Activated naive CD4-positive, alpha-beta T cell treated with anti-CD3 and anti-CD28 coated beads, Interleukin-2, amount 50 U/mL, for 72 hours (primary cell): ENCODE measurements around the gene GTF2A2. TPM values are rescaled to one million over a fixed set of nuclear protein-coding genes. Genes with fewer than 3 reads are reported as not detected.
"Not testable (repeated sequence)": the region's sequence is repeated elsewhere in the genome, so short reads cannot be mapped to it uniquely, and the experiment has no call there.

Experiments used
- ATAC-seq, 2 donors: fragments of 150-1000 bp; cut with Tn5 transposase; 2 replicates each; pipeline ENCODE4 v1.10.0; 2021; ENCODE audit warnings: mild to moderate bottlenecking in 2 of 2, moderate library complexity in 2 of 2
- DNase-seq, 2 donors: peaks; one replicate each; pipeline ENCODE4 v3.0.0; 2021 to 2022; ENCODE audit warnings: low spot score in 2 of 2
- H3K27ac Mint-ChIP-seq, 2 donors: one replicate each; pipeline ENCODE4 v1.8.0; 2022; ENCODE audit warnings: mild to moderate bottlenecking in 2 of 2, mixed read lengths in 2 of 2
- H3K36me3 Mint-ChIP-seq, 2 donors: one replicate each; pipeline ENCODE4 v1.8.0; 2022; ENCODE audit warnings: mixed read lengths in 2 of 2
- H3K9me3 Mint-ChIP-seq, 2 donors: one replicate each; pipeline ENCODE4 v1.8.0; 2022; ENCODE audit warnings: mixed read lengths in 2 of 2
- total RNA-seq, 2 donors: library from RNA; stranded (reverse); gene quantifications; one replicate each; pipeline ENCODE4 v1.2.3, GENCODE V29; 2022

GTF2A2 gene
- total RNA-seq, result 100 to 1,000 TPM; 141 to 170 TPM

GRCh38 chr15:59656897-59657634, at the start of gene GTF2A2:
TSS of gene GTF2A2 (minus strand) at chr15:59657515. CDS start at chr15:59652277, 5,238 bp downstream.
- Mint-ChIP-seq H3K27ac (peak within 1 kb of the TSS in 1 of 2 donors; percentile 75), H3K36me3 (peaks cover 0 to 4% of the 10 kb centered on the region in 2 donors), H3K9me3 (peaks cover 0 to 6% of the 10 kb centered on the region in 2 donors)
- DNase-seq, result peak; percentile 90 to 96
- ATAC-seq, result peak; percentile 100

- no peak for DNase-seq
- Mint-ChIP-seq H3K9me3 (no peaks in the 10 kb centered on the region), H3K36me3 (no peaks in the 10 kb centered on the region), H3K27ac (no peak overlapping the region)
- ATAC-seq, result no peak
Measured at GRCh38 chr15:59703979-59704796, 46.9 kb upstream of the GTF2A2 start.

- ATAC-seq (no peak), DNase-seq (no peak)
- no peaks in the 10 kb centered on the region for H3K36me3 Mint-ChIP-seq
- H3K9me3 Mint-ChIP-seq, result no peaks in the 10 kb centered on the region
- no peak overlapping the region for H3K27ac Mint-ChIP-seq
Measured at GRCh38 chr15:59702351-59702750, 45.0 kb upstream of the GTF2A2 start.

- no peak for DNase-seq
- Mint-ChIP-seq H3K36me3 (no peaks in the 10 kb centered on the region), H3K27ac (no peak overlapping the region), H3K9me3 (no peaks in the 10 kb centered on the region)
- ATAC-seq, result no peak
Measured at GRCh38 chr15:59701880-59702279, 44.6 kb upstream of the GTF2A2 start.

GRCh38 chr15:59699810-59700431, 42.6 kb upstream of the GTF2A2 start:
- H3K36me3 Mint-ChIP-seq, result no peaks in the 10 kb centered on the region
- no peaks in the 10 kb centered on the region for H3K9me3 Mint-ChIP-seq
- DNase-seq (no peak), ATAC-seq (no peak)
- H3K27ac Mint-ChIP-seq, result no peak overlapping the region

GRCh38 chr15:59698065-59698464, 40.8 kb upstream of the GTF2A2 start:
- not testable (repeated sequence) for H3K36me3 Mint-ChIP-seq, H3K27ac Mint-ChIP-seq, DNase-seq, H3K9me3 Mint-ChIP-seq
- ATAC-seq, result peak in 1 of 2 donors; percentile 35

- ATAC-seq, result no peak
- Mint-ChIP-seq H3K27ac (no peak overlapping the region), H3K9me3 (no peaks in the 10 kb centered on the region), H3K36me3 (no peaks in the 10 kb centered on the region)
- DNase-seq, result no peak
Measured at GRCh38 chr15:59696332-59696731, 39.0 kb upstream of the GTF2A2 start.

GRCh38 chr15:59694779-59695178, 37.5 kb upstream of the GTF2A2 start:
- ATAC-seq (no peak), DNase-seq (no peak)
- Mint-ChIP-seq H3K27ac (peak overlapping the region in 1 of 2 donors; percentile 70), H3K36me3 (no peaks in the 10 kb centered on the region), H3K9me3 (no peaks in the 10 kb centered on the region)

GRCh38 chr15:59691194-59691805, 34.0 kb upstream of the GTF2A2 start:
- ATAC-seq, result no peak
- H3K27ac Mint-ChIP-seq, result peak overlapping the region in 1 of 2 donors; percentile 66

GRCh38 chr15:59689626-59690236, 32.4 kb upstream of the GTF2A2 start:
- Mint-ChIP-seq H3K9me3 (no peaks in the 10 kb centered on the region), H3K36me3 (peaks cover 21 to 29% of the 10 kb centered on the region in 2 donors), H3K27ac (peak overlapping the region; percentile 97 to 99)
- ATAC-seq (peak; percentile 31 to 42), DNase-seq (peak in 1 of 2 donors; percentile 66)

More at GRCh38 chr15:59691194-59691805, 34.0 kb upstream of the GTF2A2 start:
- no peaks in the 10 kb centered on the region for H3K9me3 Mint-ChIP-seq
- peaks cover 17 to 18% of the 10 kb centered on the region in 2 donors for H3K36me3 Mint-ChIP-seq
- DNase-seq, result peak in 1 of 2 donors; percentile 32

- Mint-ChIP-seq H3K27ac (peak within 1 kb of the TSS; percentile 97 to 99), H3K36me3 (peaks cover 21 to 29% of the 10 kb centered on the region in 2 donors), H3K9me3 (no peaks in the 10 kb centered on the region)
- ATAC-seq (peak; percentile 92 to 94), DNase-seq (peak; percentile 94 to 97)
Measured at GRCh38 chr15:59688782-59689625, 31.7 kb upstream of the GTF2A2 start, which contains the start of gene BNIP2. TSS of gene BNIP2 (minus strand) at chr15:59689320. CDS start at chr15:59682457, 6,863 bp downstream.

- Mint-ChIP-seq H3K9me3 (no peaks in the 10 kb centered on the region), H3K36me3 (peaks cover 21 to 29% of the 10 kb centered on the region in 2 donors), H3K27ac (peak overlapping the region; percentile 97 to 99)
- ATAC-seq, result peak; percentile 0 to 8
- peak in 1 of 2 donors; percentile 18 for DNase-seq
Measured at GRCh38 chr15:59688423-59688781, 31.1 kb upstream of the GTF2A2 start.

GRCh38 chr15:59687836-59688235, 30.5 kb upstream of the GTF2A2 start:
- peak overlapping the region; percentile 97 to 99 for H3K27ac Mint-ChIP-seq
- no peak for DNase-seq

GRCh38 chr15:59686389-59686788, 29.1 kb upstream of the GTF2A2 start:
- Mint-ChIP-seq H3K27ac (peak overlapping the region; percentile 48 to 65), H3K36me3 (peaks cover 21 to 35% of the 10 kb centered on the region in 2 donors), H3K9me3 (no peaks in the 10 kb centered on the region)
- DNase-seq, result no peak
- no peak for ATAC-seq

More at GRCh38 chr15:59687836-59688235, 30.5 kb upstream of the GTF2A2 start:
- peak in 1 of 2 donors; percentile 26 for ATAC-seq
- peaks cover 21 to 35% of the 10 kb centered on the region in 2 donors for H3K36me3 Mint-ChIP-seq
- H3K9me3 Mint-ChIP-seq, result no peaks in the 10 kb centered on the region

GRCh38 chr15:59685737-59686297, 28.5 kb upstream of the GTF2A2 start:
- Mint-ChIP-seq H3K36me3 (peaks cover 21 to 35% of the 10 kb centered on the region in 2 donors), H3K9me3 (no peaks in the 10 kb centered on the region)
- no peak for ATAC-seq

More at GRCh38 chr15:59685737-59686297, 28.5 kb upstream of the GTF2A2 start:
- DNase-seq, result no peak
- H3K27ac Mint-ChIP-seq, result peak overlapping the region; percentile 5 to 48
